Sigmoid colon (tissue), 4 donors: ENCODE measurements around the gene SPEF2.

ENCODE experiments used
- CTCF ChIP-seq, 4 experiments: fragments of 450-650 bp in 3 of 4; fragments of 200-600 bp in 1 of 4; IDR thresholded peaks; one replicate each; pipeline ENCODE4 v1.5.1; 2016 to 2019; ENCODE audit warnings: antibody characterized with exemption in 4 of 4, mild to moderate bottlenecking in 3 of 4, moderate library complexity in 2 of 4
- POLR2A ChIP-seq, 2 donors: fragments of 450-650 bp; IDR thresholded peaks; one replicate each; pipeline ENCODE4 v1.6.1; 2016; ENCODE audit warnings: antibody characterized with exemption in 2 of 2, mild to moderate bottlenecking in 2 of 2, moderate library complexity in 2 of 2
- POLR2AphosphoS5 ChIP-seq, 4 donors: sonication (generic); formaldehyde crosslinking; IDR thresholded peaks; one replicate each; pipeline ENCODE4 v1.6.1; 2017; ENCODE audit warnings: antibody characterized with exemption in 4 of 4

GRCh38 chr5:35741971-35742370 lies 124.3 kb downstream of the SPEF2 start:
- no peak for TF ChIP-seq CTCF (IDR thresholded peaks at IDR 0.05)
- no peak for TF ChIP-seq POLR2A (IDR thresholded peaks at IDR 0.05)
- no peak for TF ChIP-seq POLR2AphosphoS5 (IDR thresholded peaks at IDR 0.05)
